GM18861 (cell line): ENCODE measurements around the gene BBS1.
"Not testable (repeated sequence)": the region's sequence is repeated elsewhere in the genome, so short reads cannot be mapped to it uniquely, and the experiment has no call there.

ENCODE experiments used
- ATAC-seq: cut with Tn5 transposase; IDR thresholded peaks from one replicate; pipeline ENCODE4 v1.9.1; 2021; ENCODE audit not compliant: unreplicated experiment

The BBS1 gene

DNA sequence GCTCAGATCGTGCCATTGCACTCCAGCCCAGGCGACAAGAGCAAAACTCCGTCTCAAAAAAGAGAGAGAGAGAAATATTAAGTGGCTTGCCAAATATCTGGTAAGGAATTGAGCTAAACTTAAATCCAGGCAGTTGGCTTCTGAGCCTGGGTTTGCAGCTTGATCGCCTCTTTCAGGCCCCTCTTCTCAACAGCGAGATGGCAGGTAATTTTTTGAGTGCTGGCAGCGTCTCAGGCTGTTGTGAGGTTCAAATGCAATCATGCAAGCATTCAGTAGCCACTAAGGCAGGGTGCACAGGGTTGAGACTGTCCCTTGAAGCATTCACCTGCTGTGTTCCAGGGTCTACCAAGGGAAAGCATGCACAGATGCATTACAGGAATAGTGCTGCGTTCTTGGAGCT is 58.6 kb downstream of the BBS1 start:
- ATAC-seq, result no peak

DNA sequence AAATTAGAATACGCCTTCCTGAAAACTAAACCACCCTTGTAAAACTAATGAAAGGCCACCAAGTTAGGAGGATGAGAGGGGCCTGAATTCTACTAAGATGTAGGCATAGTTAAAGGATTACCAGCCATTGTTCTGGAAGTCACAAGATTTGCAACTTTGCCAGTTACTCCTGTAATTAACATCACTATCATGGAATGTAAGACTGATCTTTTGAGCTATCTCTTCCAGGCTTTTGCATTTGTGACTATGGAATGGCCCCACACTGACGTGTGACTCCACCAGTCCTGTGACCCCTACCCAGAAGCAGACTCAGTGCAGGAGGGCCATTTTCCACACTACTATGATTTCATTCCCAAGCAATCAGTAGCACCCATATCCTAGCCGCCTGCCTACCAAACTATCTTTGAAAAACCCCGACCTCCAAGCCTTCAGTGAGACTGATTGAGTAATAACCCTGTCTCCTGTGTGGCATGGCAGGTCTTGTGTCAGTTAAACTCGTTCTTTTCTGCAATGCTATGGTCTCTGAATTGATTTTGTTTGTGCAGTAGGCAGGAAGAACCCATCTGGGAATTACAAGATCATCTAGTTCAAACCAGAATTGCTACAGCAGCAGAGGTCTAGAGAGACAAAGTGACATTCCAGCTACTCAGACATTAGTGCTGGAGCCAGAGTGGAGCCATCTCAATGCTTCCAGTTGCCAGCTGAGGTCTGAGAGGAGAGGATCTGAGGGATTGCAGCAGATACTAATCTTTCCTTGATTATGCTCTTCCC is 59.8 kb downstream of the BBS1 start:
- no peak for ATAC-seq

DNA sequence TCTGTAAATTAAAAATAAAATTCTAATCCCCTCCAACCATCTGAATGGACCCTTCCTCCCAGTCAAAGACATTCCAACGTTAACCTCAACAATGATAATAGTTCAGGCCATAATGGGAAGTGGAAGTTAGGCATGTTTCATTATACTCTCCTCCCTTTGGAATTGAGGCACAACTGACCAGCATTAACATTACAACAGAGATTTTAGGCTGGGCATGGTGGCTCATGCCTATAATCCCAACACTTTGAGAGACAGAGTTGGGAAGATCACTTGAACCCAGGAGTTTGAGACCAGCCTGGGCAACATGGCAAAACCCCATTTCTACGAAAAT is 60.4 kb downstream of the BBS1 start:
- ATAC-seq, result no peak

DNA sequence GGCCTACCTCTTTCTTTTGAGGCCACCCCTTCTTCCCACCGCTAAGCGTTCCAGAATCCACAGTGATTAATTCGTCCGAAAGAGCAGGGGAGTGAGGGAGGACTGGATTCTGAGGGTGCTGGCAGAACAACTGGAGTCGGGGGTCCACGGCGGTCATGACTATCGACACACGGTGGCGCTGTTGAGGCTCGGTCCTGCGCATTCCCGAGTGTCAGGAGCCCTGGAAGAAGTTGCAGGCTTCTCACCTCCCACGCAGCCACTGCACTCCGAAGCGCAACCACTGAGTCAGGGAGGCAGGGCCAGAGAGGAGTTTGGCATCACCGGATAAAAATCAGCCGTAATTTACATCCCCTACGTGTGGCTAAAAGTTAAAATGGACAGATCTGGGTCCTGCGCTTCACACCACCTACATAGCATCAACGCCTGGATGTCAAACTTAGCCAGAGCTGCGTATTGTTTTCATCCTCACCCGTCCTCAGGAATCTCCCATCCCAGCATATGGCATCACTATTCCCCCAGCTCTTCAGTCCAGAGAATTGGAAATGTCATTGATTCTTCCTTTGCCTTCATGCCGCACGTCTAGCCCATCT is 68.7 kb downstream of the BBS1 start:
- ATAC-seq, result no peak

DNA sequence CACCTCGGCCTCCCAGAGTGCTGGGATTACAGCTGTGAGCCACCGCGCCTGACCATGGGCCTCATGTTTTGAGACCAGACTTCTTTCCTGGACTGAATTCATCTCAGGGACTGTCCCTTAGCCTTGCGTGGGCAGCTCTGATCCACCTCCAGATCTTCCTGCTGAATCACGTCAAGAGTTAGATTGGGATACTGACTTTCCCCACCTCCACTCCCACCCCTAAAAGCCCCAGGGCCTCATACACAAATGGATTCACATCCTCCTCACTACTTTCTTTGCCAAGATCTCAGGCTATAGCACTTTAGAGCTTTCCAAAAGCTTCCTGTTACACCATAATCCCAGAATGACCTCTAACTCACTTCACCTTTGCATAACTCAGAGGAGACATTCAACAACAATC is 70.4 kb downstream of the BBS1 start:
- no peak for ATAC-seq

GRCh38 chr11:66581261-66581660 is 70.8 kb downstream of the BBS1 start:
- ATAC-seq, result no peak

- ATAC-seq, result not testable (repeated sequence)
These were observed 72.2 kb downstream of the BBS1 start for GRCh38 chr11:66582565-66583147.
